Measurements from ENCODE around the gene VAT1. TPM values are rescaled to one million over a fixed set of nuclear protein-coding genes. Genes with fewer than 3 reads are reported as not detected.

The VAT1 gene
- total RNA-seq, 2 donors from 2014 or later = 51.4 to 99.8 TPM

GRCh38 chr17:43020030-43020621 is 2.1 kb downstream of the VAT1 start:
- no peaks in the 10 kb centered on the region for H3K9me3 ChIP-seq
- no peaks in the 10 kb centered on the region for H3K27me3 ChIP-seq
- H3K36me3 ChIP-seq = peaks cover 23% of the 10 kb centered on the region
- H3K4me1 ChIP-seq = peaks cover 0 to 64% of the 10 kb centered on the region in 2 donors
- no peak for DNase-seq (ENCODE audit: low spot score)
- peak overlapping the region in 1 of 2 donors; percentile 99 for H3K4me3 ChIP-seq
- H3K27ac ChIP-seq = peak overlapping the region; percentile 91 to 96
- TF ChIP-seq CTCF (IDR thresholded peaks at IDR 0.05) = no peak

- Histone ChIP-seq H3K9me3 (no peaks in the 10 kb centered on the region), H3K36me3 (peaks cover 25% of the 10 kb centered on the region), H3K27me3 (no peaks in the 10 kb centered on the region), H3K4me1 (peaks cover 0 to 68% of the 10 kb centered on the region in 2 donors), H3K27ac (peak overlapping the region; percentile 91 to 96), H3K4me3 (peak overlapping the region in 1 of 2 donors; percentile 10)
- no peak for TF ChIP-seq CTCF (IDR thresholded peaks at IDR 0.05)
- DNase-seq (ENCODE audit: low spot score) = no peak
These were observed 2.8 kb downstream of the VAT1 start for GRCh38 chr17:43019418-43019817.

- Histone ChIP-seq H3K4me3 (no peak overlapping the region), H3K4me1 (peaks cover 0 to 69% of the 10 kb centered on the region in 2 donors), H3K9me3 (no peaks in the 10 kb centered on the region), H3K27me3 (no peaks in the 10 kb centered on the region), H3K27ac (peak overlapping the region; percentile 91 to 96), H3K36me3 (peaks cover 25% of the 10 kb centered on the region)
- TF ChIP-seq CTCF (IDR thresholded peaks at IDR 0.05) = no peak
- no peak for DNase-seq (ENCODE audit: low spot score)
These were observed 3.3 kb downstream of the VAT1 start for GRCh38 chr17:43018932-43019331.

- Histone ChIP-seq H3K27me3 (no peaks in the 10 kb centered on the region), H3K9me3 (no peaks in the 10 kb centered on the region), H3K4me1 (peaks cover 0 to 76% of the 10 kb centered on the region in 2 donors), H3K36me3 (peaks cover 26% of the 10 kb centered on the region), H3K27ac (peak overlapping the region; percentile 18 to 31), H3K4me3 (no peak overlapping the region)
- TF ChIP-seq CTCF (IDR thresholded peaks at IDR 0.05) = no peak
- no peak for DNase-seq (ENCODE audit: low spot score)
These were observed 4.0 kb downstream of the VAT1 start for GRCh38 chr17:43018008-43018853.

- H3K27me3 ChIP-seq = no peaks in the 10 kb centered on the region
- H3K36me3 ChIP-seq = peaks cover 28% of the 10 kb centered on the region
- DNase-seq (ENCODE audit: low spot score) = no peak
These were observed 6.0 kb downstream of the VAT1 start for GRCh38 chr17:43016216-43016615.

More at GRCh38 chr17:43016216-43016615, 6.0 kb downstream of the VAT1 start:
- peaks cover 0 to 89% of the 10 kb centered on the region in 2 donors for H3K4me1 ChIP-seq
- TF ChIP-seq CTCF (IDR thresholded peaks at IDR 0.05) = no peak
- H3K27ac ChIP-seq = peak overlapping the region; percentile 64 to 75
- no peaks in the 10 kb centered on the region for H3K9me3 ChIP-seq
- no peak overlapping the region for H3K4me3 ChIP-seq
